ENCODE measurements around the gene OAS3. TPM values are rescaled to one million over a fixed set of nuclear protein-coding genes. Genes with fewer than 3 reads are reported as not detected.
"Not testable (repeated sequence)": the region's sequence is repeated elsewhere in the genome, so short reads cannot be mapped to it uniquely, and the experiment has no call there.

The OAS3 gene
- total RNA-seq, 1 donor from 2014 or later, result 10.0 TPM

- DNase-seq (ENCODE audit: low spot score), result no peak
- ATAC-seq, result no peak
- intact Hi-C loops (cut with DNase I), result no loop called here
These were observed 8.1 kb downstream of the OAS3 start for GRCh38 chr12:112946236-112947000.

- intact Hi-C loops (cut with DNase I), result no loop called here
- ATAC-seq (no peak), DNase-seq (ENCODE audit: low spot score) (no peak)
These were observed 9.0 kb downstream of the OAS3 start for GRCh38 chr12:112947314-112947713.

- DNase-seq (ENCODE audit: low spot score) (no peak), ATAC-seq (no peak)
- intact Hi-C loops (cut with DNase I), result no loop called here
These were observed 9.5 kb downstream of the OAS3 start for GRCh38 chr12:112947761-112948160.

- intact Hi-C loops (cut with DNase I), result no loop called here
- DNase-seq (ENCODE audit: low spot score) (no peak), ATAC-seq (no peak)
These were observed 10.5 kb downstream of the OAS3 start for GRCh38 chr12:112948806-112949205.

- DNase-seq (ENCODE audit: low spot score) (no peak), ATAC-seq (no peak)
- intact Hi-C loops (cut with DNase I), result no loop called here
These were observed 12.4 kb downstream of the OAS3 start for GRCh38 chr12:112950701-112951100.

GRCh38 chr12:112957125-112957524 is 18.9 kb downstream of the OAS3 start:
- ATAC-seq; intact Hi-C loops (cut with DNase I); DNase-seq (ENCODE audit: low spot score): not testable (repeated sequence)

GRCh38 chr12:112961074-112961473 is 22.8 kb downstream of the OAS3 start:
- intact Hi-C loops (cut with DNase I), result no loop called here
- DNase-seq (ENCODE audit: low spot score) (no peak), ATAC-seq (no peak)

- ATAC-seq, result no peak
- intact Hi-C loops (cut with DNase I), result no loop called here
- DNase-seq (ENCODE audit: low spot score), result no peak
These were observed 23.3 kb downstream of the OAS3 start for GRCh38 chr12:112961536-112961935.

- ATAC-seq (no peak), DNase-seq (ENCODE audit: low spot score) (no peak)
- intact Hi-C loops (cut with DNase I), result no loop called here
These were observed 24.3 kb downstream of the OAS3 start for GRCh38 chr12:112962561-112962960.

- intact Hi-C loops (cut with DNase I), result no loop called here
- DNase-seq (ENCODE audit: low spot score), result no peak
- ATAC-seq, result no peak
These were observed 25.1 kb downstream of the OAS3 start for GRCh38 chr12:112963227-112963861.

- no peak for DNase-seq (ENCODE audit: low spot score)
- ATAC-seq, result no peak
- intact Hi-C loops (cut with DNase I), result no loop called here
These were observed 25.9 kb downstream of the OAS3 start for GRCh38 chr12:112964067-112964670.

- intact Hi-C loops (cut with DNase I), result no loop called here
- DNase-seq (ENCODE audit: low spot score) (no peak), ATAC-seq (no peak)
These were observed 26.6 kb downstream of the OAS3 start for GRCh38 chr12:112964915-112965314.

- intact Hi-C loops (cut with DNase I), result no loop called here
- ATAC-seq (no peak), DNase-seq (ENCODE audit: low spot score) (no peak)
These were observed 27.4 kb downstream of the OAS3 start for GRCh38 chr12:112965643-112966042.

- DNase-seq (ENCODE audit: low spot score) (no peak), ATAC-seq (no peak)
- intact Hi-C loops (cut with DNase I), result no loop called here
These were observed 29.0 kb downstream of the OAS3 start for GRCh38 chr12:112967306-112967705.

GRCh38 chr12:112967858-112968257 is 29.6 kb downstream of the OAS3 start:
- no peak for ATAC-seq
- intact Hi-C loops (cut with DNase I), result no loop called here
- DNase-seq (ENCODE audit: low spot score), result no peak

- no peak for DNase-seq (ENCODE audit: low spot score)
- no peak for ATAC-seq
- intact Hi-C loops (cut with DNase I), result no loop called here
These were observed 31.5 kb downstream of the OAS3 start for GRCh38 chr12:112969547-112970306.

GRCh38 chr12:112970391-112970790 is 32.1 kb downstream of the OAS3 start:
- no peak for ATAC-seq
- intact Hi-C loops (cut with DNase I), result no loop called here
- no peak for DNase-seq (ENCODE audit: low spot score)

- intact Hi-C loops (cut with DNase I), result no loop called here
- no peak for DNase-seq (ENCODE audit: low spot score)
- ATAC-seq, result no peak
These were observed 33.0 kb downstream of the OAS3 start for GRCh38 chr12:112971248-112971647.

- intact Hi-C loops (cut with DNase I), result no loop called here
- DNase-seq (ENCODE audit: low spot score) (no peak), ATAC-seq (no peak)
These were observed 34.9 kb downstream of the OAS3 start for GRCh38 chr12:112973011-112973735.
